NK-92 (cell line): ENCODE measurements around the gene TRDMT1.

Experiments
- DNase-seq: peaks from one replicate; lab custom pipeline; 2025; ENCODE audit not compliant: unreplicated experiment; lab: John Stamatoyannopoulos, UW

TRDMT1 gene

DNA sequence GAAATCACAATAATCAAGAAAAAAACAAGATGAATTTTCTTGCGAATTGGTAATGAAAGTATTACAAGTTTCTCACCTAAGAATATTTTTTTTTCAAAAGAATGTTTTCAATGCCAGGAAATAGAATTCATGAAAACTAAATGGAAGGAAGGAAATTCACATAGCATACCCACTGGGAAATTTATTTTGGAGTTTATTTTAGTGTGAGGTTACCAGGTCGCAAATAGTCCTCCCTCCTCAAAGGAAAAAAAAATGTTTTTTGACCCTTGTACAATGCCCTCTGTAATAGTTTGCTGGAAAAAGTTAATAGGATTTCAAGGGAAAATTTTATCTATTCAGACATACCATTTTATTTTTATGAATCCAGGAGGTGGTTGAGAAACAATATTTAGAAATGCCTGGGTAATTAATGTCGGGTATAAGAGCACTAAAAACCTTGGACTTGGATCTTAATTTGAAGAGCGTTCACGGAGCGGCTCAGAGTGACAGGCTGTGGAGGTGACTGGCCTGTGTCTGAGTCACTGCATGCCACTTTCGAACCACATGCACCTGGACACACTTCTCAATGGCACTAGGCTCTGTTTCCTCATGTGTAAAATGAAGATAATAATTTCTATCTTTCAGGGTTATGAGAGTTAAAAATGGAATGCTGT lies 100.1 kb downstream of the TRDMT1 start:
- DNase-seq = no peak

DNA sequence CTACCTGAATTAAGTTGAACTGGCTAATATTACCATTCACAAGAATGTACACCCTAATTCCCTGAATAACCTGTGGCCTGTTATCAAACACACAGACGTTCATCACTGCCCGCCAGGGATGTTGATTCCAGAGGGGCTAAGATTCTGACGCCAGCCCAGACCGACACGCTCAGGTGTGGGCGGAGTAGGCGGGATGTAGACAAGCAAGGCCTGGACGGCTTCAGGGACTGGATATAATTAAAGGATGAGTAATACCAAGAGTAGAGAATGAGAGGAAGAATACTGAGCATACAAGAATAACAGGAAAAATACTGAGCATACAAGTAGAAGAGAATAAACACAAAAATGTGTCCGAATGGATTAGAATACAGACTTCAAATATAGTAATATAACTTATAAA lies 100.9 kb downstream of the TRDMT1 start:
- no peak for DNase-seq

DNA sequence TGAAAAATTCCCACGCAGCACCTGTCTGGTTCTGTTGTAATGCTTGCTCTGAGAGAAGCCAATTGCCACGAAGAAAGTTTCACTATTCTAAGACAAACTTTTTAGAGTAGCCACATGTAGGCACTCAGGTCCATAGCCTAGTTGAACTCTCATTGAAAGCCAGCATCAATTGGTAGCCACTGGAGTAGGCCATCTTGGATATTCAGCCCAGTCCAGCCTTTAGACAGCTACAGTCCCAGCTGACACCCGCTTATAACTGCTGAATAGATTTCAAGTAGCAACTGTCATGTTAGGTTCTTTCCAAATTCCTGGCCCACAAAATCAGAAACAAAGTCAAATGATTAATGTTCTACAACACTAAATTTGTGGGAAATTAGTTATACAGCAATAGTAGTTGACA lies 103.5 kb downstream of the TRDMT1 start:
- no peak for DNase-seq
